DOHH2 (cell line): ENCODE data around the gene NLE1.

ENCODE experiments used
- H3F3A ChIP-seq: fragments of 200-600 bp; sonication (generic), shearing (Covaris generic); 2 replicates; pipeline ENCODE4 v1.6.0; 2016; ENCODE audit warnings: antibody characterized with exemption, mild to moderate bottlenecking; ENCODE audit not compliant: control insufficient read depth, insufficient read depth
- H3K27ac ChIP-seq: fragments of 200-600 bp; sonication (generic); 2 replicates; pipeline ENCODE4 v1.5.1; 2014; ENCODE audit warnings: low read depth, mild to moderate bottlenecking, low read length, moderate library complexity
- H3K27me3 ChIP-seq: fragments of 200-600 bp; sonication (generic); 2 replicates; pipeline ENCODE4 v1.6.1; 2014; ENCODE audit warnings: mild to moderate bottlenecking, low read length, mixed read lengths; ENCODE audit not compliant: control insufficient read depth
- H3K36me3 ChIP-seq: fragments of 200-600 bp; sonication (generic); 2 replicates; pipeline ENCODE4 v1.6.1; 2014; ENCODE audit warnings: mild to moderate bottlenecking, low read length, moderate library complexity, mixed read lengths; ENCODE audit not compliant: control insufficient read depth
- H3K4me1 ChIP-seq: fragments of 200-600 bp; sonication (generic); 2 replicates; pipeline ENCODE4 v1.6.1; 2014; ENCODE audit warnings: mild to moderate bottlenecking, low read length, mixed read lengths; ENCODE audit not compliant: control insufficient read depth
- H3K4me2 ChIP-seq: fragments of 200-600 bp; sonication (generic); 2 replicates; pipeline ENCODE4 v1.6.0; 2014; ENCODE audit warnings: mild to moderate bottlenecking, low read length, moderate library complexity
- H3K4me3 ChIP-seq: fragments of 200-600 bp; sonication (generic); 2 replicates; pipeline ENCODE4 v1.5.1; 2014; ENCODE audit warnings: mild to moderate bottlenecking, low read length, mixed read lengths
- H3K79me2 ChIP-seq: fragments of 200-600 bp; sonication (generic); 2 replicates; pipeline ENCODE4 v1.6.1; 2014; ENCODE audit warnings: mild to moderate bottlenecking, low read length, mixed read lengths; ENCODE audit not compliant: control insufficient read depth
- H3K9me2 ChIP-seq: fragments of 200-600 bp; sonication (generic); replicated peaks from 2 replicates; pipeline ENCODE4 v1.6.1; 2014; ENCODE audit warnings: mild to moderate bottlenecking, low read length, mixed read lengths; ENCODE audit not compliant: control insufficient read depth
- H3K9me3 ChIP-seq: fragments of 200-600 bp; sonication (generic); 2 replicates; pipeline ENCODE4 v1.6.1; 2014; ENCODE audit warnings: antibody characterized with exemption, low read length, mixed read lengths; ENCODE audit not compliant: control insufficient read depth, insufficient read depth
- H4K20me1 ChIP-seq: fragments of 200-600 bp; sonication (generic); 2 replicates; pipeline ENCODE4 v1.6.0; 2014; ENCODE audit warnings: low read depth, mild to moderate bottlenecking, antibody characterized with exemption, low read length, moderate library complexity; ENCODE audit not compliant: control insufficient read depth, insufficient read depth
- EZH2phosphoT487 ChIP-seq: fragments of 200-600 bp; sonication (generic); IDR thresholded peaks from 2 replicates; pipeline ENCODE4 v1.6.1; 2017; ENCODE audit warnings: borderline replicate concordance, mild to moderate bottlenecking, antibody characterized with exemption, low read length, moderate library complexity, mixed read lengths
- TF ChIP-seq, protein P1 (sequence below): fragments of 200-600 bp; sonication (generic); IDR thresholded peaks from one replicate; pipeline ENCODE4 v1.5.1; 2014; ENCODE audit warnings: antibody characterized with exemption, mild to moderate bottlenecking, low read depth, low read length; ENCODE audit not compliant: poor library complexity, severe bottlenecking

The NLE1 gene

DNA sequence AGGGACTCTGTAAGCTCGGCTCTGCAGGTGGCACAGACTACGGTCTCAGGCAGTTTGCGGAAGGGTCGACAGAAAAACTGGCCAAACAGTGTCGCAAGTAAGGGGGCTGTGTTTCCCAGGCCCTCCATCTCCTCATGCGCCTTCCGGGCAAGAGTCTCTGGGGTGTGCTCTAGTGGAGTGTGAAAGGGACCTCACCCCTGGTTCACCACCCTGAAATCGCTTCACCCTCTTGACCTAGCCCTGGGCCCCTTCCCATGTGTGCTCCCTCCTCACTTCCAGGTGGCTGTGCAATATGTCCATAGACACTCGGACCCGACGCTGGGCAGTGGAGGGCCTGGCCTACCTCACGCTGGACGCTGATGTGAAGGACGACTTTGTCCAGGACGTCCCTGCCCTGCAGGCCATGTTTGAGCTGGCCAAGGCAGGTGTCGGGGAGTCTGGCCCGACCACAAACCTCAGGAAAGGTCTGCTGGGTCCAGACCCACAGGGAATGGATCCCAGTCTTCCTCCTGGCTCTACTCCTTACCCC lies 27.8 kb upstream of the NLE1 start:
- H3K27ac ChIP-seq, result no peak overlapping the region
- no peaks in the 10 kb centered on the region for H3F3A ChIP-seq
- H3K4me1 ChIP-seq, result no peaks in the 10 kb centered on the region
- no peak overlapping the region for H3K4me3 ChIP-seq
- H4K20me1 ChIP-seq, result no peaks in the 10 kb centered on the region
- TF ChIP-seq, protein P1, sequence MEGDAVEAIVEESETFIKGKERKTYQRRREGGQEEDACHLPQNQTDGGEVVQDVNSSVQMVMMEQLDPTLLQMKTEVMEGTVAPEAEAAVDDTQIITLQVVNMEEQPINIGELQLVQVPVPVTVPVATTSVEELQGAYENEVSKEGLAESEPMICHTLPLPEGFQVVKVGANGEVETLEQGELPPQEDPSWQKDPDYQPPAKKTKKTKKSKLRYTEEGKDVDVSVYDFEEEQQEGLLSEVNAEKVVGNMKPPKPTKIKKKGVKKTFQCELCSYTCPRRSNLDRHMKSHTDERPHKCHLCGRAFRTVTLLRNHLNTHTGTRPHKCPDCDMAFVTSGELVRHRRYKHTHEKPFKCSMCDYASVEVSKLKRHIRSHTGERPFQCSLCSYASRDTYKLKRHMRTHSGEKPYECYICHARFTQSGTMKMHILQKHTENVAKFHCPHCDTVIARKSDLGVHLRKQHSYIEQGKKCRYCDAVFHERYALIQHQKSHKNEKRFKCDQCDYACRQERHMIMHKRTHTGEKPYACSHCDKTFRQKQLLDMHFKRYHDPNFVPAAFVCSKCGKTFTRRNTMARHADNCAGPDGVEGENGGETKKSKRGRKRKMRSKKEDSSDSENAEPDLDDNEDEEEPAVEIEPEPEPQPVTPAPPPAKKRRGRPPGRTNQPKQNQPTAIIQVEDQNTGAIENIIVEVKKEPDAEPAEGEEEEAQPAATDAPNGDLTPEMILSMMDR, result no peak
- TF ChIP-seq EZH2phosphoT487, result no peak
- no peaks in the 10 kb centered on the region for H3K79me2 ChIP-seq
- no peaks in the 10 kb centered on the region for H3K9me2 ChIP-seq
- no peaks in the 10 kb centered on the region for H3K27me3 ChIP-seq
- H3K4me2 ChIP-seq, result no peak overlapping the region
- H3K36me3 ChIP-seq, result no peaks in the 10 kb centered on the region
- no peaks in the 10 kb centered on the region for H3K9me3 ChIP-seq

DNA sequence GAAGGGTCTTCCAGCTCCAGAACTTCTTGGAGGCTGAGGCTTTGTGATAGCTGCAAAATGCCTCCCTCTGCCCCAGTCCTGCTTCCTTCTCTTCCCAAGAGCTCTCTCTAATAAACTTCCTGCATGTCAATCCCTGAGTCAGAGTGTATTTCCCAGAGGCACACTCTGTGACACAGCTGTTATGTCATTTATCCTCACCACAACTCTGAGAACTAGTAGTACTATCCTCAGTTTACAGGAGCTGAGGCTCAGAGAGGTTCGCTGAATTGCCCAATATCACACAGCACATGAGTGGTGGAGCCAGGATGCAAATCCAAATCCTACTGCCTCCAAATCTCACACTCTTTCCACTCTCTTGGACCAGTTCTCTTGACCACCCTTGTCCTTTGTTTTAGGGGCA lies 25.6 kb upstream of the NLE1 start:
- Histone ChIP-seq H3K79me2 (no peaks in the 10 kb centered on the region), H3K27me3 (peaks cover 5% of the 10 kb centered on the region)
- TF ChIP-seq EZH2phosphoT487, result no peak
- TF ChIP-seq, protein P1, result no peak

DNA sequence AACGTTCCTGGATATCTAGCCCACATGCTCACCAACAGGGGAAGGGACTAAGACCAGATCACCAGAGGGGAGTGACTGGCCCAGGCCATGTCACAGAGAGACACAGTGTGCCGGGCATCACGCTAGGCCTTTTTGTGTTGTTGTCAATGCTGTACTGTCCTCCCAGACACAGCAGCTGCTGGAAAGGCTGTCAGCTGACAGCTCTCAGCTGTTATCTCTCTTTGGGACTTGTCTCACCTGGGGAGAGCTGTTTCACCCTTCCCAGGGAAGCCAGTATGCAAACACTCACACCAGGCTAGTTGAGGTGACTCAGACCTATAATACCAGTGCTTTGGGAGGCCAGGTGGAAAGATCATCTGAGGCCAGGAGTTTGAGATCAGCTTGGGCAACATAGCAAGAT lies 24.9 kb upstream of the NLE1 start:
- no peak overlapping the region for H3K27ac ChIP-seq
- H3K9me2 ChIP-seq, result no peaks in the 10 kb centered on the region
- no peaks in the 10 kb centered on the region for H3F3A ChIP-seq
- H3K4me2 ChIP-seq, result no peak overlapping the region
- no peaks in the 10 kb centered on the region for H3K79me2 ChIP-seq
- no peak overlapping the region for H3K4me3 ChIP-seq
- peaks cover 9% of the 10 kb centered on the region for H3K27me3 ChIP-seq
- TF ChIP-seq, protein P1, result no peak
- no peak for TF ChIP-seq EZH2phosphoT487
- no peaks in the 10 kb centered on the region for H3K36me3 ChIP-seq
- no peaks in the 10 kb centered on the region for H3K4me1 ChIP-seq
- no peaks in the 10 kb centered on the region for H3K9me3 ChIP-seq
- no peaks in the 10 kb centered on the region for H4K20me1 ChIP-seq

More for the DNA sequence above, 25.6 kb upstream of the NLE1 start:
- Histone ChIP-seq H3K27ac (no peak overlapping the region), H3K9me2 (no peaks in the 10 kb centered on the region), H3K36me3 (no peaks in the 10 kb centered on the region), H3K9me3 (no peaks in the 10 kb centered on the region), H3K4me2 (no peak overlapping the region), H3F3A (no peaks in the 10 kb centered on the region), H3K4me1 (no peaks in the 10 kb centered on the region), H4K20me1 (no peaks in the 10 kb centered on the region), H3K4me3 (no peak overlapping the region)
